NCI-H1930 (cell line): Measurements from ENCODE around the gene HDAC4.
A peak's percentile ranks its signal among the peaks of the same experiment; 100 is the strongest.

Experiments used
- DNase-seq, 2 experiments: peaks; one replicate each; lab custom pipeline; 2025; lab: John Stamatoyannopoulos, UW

HDAC4 gene

DNA sequence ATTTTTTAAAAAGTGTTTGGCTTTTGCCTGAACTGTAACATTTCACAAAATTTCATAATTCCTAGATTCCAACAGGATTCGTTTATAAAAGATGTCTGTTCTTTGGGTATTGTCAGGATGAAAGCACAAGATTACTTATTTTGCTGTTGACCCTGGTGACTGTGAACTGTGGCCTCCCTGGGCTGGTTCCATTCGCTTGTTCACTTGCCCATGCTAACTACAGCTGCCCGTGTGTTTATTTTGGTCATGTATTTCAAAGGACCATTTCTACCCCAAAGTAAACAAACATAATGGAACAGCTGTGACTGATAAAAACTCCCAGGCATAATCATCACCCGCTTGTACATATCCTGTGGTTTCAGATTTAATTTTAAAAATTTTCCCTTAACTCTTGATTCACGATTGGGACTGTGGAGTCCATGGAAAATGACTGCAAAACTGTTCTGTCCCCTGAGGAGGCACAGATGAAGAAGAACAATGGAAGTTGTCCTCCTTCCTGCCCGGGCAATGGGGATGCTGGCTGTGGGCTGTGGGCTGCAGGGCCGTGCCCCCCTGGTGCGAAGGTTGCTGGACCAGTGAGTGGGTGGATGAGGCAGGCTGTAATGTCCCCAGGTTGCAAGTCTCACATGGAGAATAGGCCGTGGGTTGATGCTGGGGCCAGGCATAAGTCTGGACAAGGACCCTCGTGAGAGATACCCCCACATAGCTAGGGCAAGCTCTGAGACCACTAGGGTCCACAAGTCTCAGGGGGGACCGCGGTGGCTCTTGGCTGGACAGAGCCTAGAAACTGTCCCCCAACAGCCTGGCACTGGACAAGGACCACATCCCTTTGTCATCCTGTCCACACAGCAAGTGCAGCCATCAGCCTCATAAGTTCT lies 28.9 kb upstream of the HDAC4 start:
- DNase-seq, result no peak

- DNase-seq, result no peak
Observed at GRCh38 chr2:239425631-239426030, 24.8 kb upstream of the HDAC4 start.

- DNase-seq, result no peak
Observed at GRCh38 chr2:239424337-239425045, 23.7 kb upstream of the HDAC4 start.

DNA sequence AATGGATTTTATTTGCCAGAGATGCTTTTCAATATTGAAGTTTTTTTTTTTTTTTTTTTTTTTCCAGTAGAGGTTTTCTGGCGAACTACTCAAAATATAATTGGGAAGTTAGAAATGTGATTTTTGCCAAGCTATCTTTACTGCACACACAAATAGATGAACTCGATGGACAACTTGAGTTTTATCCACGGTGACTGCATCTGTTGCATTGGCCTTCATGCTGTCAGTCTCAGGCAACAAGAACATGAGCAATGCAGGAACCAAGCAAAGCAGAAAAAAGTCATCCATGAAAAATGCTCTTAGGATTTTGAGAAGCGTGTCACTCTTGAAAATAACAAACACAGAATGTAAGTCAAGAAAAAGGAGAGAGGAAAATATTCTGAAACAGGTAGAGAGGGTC lies 22.7 kb upstream of the HDAC4 start:
- no peak for DNase-seq

DNA sequence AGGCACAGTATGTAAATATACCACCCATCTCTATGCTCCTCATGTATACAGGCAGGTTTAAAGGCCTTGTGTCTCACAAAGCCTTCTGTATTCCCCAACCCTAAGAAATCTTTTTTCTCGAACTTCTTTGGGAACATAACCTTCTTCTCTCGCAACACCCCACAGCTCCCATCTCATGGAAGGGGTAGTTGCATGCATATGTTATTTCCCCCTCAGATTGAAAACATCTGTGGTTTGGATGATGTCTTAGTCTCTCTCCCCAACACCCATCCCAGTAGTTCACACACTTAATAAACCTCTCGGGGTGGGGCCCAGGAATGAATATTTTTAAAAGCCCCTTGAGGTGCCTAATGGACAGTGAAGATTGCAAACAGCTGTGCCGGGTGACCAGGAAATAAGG lies 21.0 kb upstream of the HDAC4 start:
- no peak for DNase-seq

GRCh38 chr2:239420082-239420481 lies 19.3 kb upstream of the HDAC4 start:
- no peak for DNase-seq

DNA sequence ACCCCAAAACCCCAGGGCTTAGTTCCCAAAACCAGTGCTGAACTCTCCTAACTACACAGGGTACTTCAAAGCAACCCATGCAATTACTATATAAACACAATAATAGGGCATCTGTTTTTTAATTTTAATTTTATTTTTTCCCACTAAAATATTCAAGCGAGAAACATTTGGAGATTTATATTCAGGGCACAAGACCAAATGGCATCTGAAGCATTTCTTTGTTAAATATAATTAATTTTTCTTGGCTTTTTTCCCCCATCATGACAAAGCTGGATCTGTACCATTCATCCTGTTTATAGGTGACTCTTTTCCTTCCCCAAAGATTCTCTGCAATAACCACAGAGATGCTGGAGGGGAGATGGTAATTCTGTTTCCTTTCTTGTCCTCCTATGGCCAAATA lies 18.1 kb upstream of the HDAC4 start:
- DNase-seq, result no peak

- no peak for DNase-seq
Observed at GRCh38 chr2:239412905-239413603, 12.2 kb upstream of the HDAC4 start.

GRCh38 chr2:239411549-239412319 lies 10.9 kb upstream of the HDAC4 start:
- DNase-seq, result no peak

DNA sequence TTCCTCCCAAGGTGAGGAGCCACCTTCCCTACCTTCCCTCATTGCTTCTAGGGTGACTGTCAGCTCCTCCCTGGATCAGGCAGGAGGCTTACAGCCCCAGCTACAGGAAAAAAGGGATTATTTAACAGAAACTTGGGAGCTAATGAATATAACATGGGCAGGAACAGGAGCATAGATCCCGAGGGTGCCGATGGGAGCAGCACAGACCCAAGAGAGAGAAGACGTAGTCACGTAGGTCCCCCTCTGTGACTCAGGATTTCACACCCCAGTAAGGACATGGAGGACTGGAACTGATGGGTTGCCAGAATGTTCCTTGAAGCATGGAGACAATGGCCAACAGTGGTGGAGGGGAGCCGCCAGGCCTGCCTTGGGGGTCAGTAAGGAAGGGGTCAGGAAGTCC lies 10.3 kb upstream of the HDAC4 start:
- no peak for DNase-seq

GRCh38 chr2:239409976-239410375 lies 9.2 kb upstream of the HDAC4 start:
- no peak for DNase-seq

- no peak for DNase-seq
Observed at GRCh38 chr2:239407112-239407511, 6.3 kb upstream of the HDAC4 start.

DNA sequence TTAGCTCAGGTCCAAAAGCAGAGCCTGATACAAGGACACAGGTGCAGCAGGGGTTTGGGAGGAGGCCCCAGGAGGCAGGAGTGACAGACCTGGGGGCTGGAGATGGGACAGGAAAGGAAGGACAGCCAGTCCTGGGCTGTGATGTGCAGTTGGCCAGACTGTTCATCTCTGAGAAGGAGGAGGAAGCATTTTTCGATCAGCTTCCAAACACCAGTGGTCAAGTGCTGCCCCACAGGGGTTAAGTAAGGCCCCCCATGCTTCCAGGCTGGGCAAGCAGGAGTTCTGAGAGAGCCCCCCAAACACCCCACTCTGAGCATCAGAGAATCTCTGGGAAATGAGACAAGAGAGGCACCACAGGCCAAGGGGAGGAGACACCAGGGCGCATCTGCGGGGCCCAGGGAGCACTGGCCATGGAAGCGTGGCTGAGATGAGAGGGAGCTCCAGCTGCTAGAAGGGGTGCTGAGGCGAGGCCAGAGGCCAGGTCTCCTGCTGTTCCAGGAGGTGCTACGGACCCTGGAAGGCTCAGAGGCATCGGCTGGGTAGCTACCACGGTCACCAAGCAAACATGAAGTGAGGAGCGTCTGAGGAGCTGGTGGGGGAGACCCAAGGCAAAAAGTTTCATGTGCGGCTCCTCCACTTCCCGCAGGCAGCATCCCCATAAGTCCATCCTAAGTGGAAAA lies 5.6 kb upstream of the HDAC4 start:
- no peak for DNase-seq

DNA sequence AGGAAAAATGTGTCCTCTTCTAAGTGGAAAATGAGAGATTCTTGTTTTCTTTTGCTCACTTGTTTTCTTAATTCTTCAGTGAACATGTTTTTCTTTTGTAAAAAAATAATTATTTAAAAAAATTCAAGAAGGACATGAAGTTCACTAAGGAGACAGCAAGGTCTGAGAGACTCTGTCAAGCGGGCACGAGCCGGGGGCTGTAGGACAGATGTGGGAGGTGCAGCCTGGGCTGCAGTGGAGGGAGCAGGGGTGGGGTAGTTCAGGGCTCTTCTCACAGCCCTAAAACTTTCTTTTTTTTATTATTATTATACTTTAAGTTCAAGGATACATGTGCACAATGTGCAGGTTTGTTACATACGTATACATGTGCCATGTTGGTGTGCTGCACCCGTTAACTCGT lies 4.3 kb upstream of the HDAC4 start:
- DNase-seq, result no peak

DNA sequence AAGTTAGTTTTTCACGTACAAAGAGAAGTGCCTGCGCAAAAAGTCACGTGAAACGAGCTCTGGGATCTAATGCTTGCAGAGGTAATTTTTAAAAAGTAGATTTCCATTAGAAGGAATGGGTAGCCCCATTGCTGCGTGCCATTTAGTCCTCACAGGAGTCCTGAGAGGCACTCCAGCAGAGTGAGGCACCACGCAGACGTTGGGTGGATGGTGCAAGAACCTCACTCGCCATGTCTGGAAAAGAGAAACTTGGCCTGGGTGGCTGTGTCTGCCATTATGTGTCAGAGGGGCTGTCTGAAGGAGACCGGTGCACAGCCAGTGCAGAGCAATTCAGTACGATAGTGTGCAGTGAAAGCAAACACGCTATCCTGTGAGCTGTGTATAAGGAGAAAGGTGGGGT lies 1.8 kb upstream of the HDAC4 start:
- no peak for DNase-seq

DNA sequence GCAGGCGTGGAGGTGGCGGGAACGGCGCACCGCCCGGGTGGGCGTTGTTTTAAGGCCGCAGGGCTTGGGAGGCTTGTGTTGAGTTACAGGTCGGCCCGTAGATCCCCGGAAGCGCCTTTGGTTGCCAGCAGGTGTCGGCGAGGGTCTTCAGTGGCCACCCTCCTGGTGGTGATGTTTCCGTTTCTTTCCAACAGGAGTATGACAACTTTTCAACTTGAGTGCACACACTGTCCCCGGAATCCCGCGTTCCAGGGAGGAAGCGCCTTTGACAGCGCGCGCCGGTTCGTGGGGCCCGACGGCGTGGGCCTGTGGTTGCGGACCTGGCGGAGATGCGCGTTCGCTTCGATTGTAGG lies 1.0 kb upstream of the HDAC4 start:
- DNase-seq, result peak; percentile 57 to 59

DNA sequence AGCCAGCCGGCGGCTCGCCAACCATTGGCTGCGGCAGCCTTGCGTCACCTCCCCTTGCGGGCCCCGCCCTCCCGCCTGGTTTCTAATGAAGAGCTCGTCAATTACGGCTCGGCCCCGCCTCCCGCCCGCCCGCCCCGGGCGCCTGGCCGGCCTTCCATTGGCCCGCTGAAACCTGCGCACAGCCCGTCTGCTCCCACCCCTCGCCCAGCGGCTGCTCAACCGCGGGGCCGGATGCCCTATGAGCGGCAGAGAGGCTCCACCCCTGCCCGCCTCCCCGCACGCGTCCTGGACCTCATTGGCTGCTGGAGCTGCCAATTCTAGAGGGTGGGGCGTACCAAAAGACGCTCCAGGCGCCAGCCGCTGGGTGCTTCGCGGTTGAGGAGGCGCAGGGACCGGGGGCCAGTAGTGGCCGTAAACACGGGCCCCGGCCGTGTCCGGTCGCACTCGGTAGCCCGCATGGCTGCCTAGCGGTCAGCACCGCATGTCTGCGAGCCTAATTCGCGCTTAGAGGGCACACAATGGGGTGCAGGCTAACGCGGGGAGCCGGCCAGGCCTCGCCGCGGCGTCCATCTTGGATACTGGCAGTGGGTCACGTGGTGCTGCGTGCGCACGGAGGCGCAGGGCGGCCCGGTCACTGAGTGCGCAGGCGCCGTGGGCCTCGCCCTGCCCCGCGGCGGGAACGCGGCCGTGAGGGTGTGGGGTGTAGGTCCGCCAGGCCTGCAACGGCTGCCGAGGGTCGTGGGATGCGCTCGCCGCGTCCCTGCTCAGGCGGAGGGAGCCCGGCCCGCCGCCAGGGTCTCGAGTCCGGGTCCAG lies 454 bp upstream of the HDAC4 start:
- peak; percentile 93 to 97 for DNase-seq

DNA sequence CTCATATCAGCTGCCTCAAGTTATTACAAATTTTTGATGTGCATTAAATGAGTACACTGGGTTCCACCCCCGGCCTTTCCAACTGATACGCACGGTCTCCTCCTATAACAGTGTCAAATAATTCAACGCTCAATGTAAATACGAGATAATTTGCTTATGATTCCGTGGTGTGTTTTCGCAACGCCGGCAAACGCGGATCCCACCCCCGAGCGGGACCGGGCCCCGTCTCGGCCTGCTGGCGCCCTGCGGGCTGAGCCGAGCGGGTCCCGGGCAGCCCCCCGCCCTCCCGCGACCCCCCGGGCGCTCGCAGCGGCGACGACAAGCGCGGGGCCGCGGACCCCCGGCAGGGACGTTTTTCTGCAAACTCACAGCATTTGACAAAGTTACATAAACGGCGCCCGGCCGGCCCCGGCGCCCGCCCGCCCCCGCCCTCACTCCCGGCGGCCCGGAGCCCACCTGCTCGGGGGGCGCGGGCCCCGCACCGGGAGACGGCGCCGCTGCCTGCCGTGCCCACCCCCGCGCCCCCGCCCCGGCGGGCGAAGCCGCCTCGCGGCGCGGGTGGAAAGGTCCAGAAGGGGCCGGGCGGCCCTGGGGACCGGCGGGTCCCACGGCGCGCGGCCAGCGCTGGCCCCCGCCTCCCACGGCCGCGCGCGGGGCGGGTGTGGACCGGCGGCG lies 762 bp downstream of the HDAC4 start:
- no peak for DNase-seq

- DNase-seq, result no peak
Observed at GRCh38 chr2:239399433-239399920, 1.3 kb downstream of the HDAC4 start.

- no peak for DNase-seq
Observed at GRCh38 chr2:239398521-239398921, 2.3 kb downstream of the HDAC4 start.
